GM18861 (cell line): Measurements from ENCODE around the gene CA12.
A peak's percentile ranks its signal among the peaks of the same experiment; 100 is the strongest.

Experiments used
- ATAC-seq: cut with Tn5 transposase; IDR thresholded peaks from one replicate; pipeline ENCODE4 v1.9.1; 2021; ENCODE audit not compliant: unreplicated experiment

CA12 gene

GRCh38 chr15:63360170-63360569, 21.5 kb downstream of the CA12 start:
- ATAC-seq, result no peak

- ATAC-seq, result no peak
These were observed 23.2 kb downstream of the CA12 start for GRCh38 chr15:63358241-63359029.

DNA sequence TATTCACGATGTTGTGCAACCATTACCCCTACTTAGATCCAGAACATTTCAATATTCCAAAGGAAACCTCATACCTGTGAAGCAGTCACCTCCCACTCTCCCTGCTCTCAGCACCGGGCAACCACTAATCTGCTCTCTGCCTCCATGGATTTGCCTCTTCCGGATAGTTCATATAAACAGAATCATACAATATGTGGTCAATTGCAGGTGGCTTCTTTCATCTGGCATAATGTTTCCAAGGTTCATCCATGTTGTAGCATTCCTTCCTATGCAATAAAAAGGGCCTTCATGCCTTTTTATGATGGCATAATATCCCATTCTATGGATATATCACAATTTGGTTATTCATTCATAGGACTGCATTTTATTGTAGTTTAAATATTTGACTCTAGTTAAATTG, 23.9 kb downstream of the CA12 start:
- no peak for ATAC-seq

DNA sequence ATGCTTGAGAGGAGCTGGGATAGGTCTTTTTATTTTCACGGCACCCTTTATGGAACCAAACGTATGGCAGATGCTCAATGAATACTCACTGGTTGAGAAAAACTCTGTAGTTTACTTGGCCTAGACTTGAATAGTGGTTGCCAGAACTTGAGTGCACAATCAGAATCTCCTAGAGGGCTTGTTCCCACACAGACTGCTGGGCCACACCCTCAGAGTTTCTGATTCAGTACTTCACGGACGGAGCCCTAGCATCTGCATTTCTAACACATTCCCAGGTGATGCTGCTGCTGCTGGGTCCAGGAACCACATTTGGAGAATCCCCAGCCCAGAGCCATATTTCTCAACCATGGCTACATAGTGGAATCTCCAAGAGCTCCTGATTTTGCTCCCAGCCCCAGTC, 24.6 kb downstream of the CA12 start:
- ATAC-seq, result no peak

DNA sequence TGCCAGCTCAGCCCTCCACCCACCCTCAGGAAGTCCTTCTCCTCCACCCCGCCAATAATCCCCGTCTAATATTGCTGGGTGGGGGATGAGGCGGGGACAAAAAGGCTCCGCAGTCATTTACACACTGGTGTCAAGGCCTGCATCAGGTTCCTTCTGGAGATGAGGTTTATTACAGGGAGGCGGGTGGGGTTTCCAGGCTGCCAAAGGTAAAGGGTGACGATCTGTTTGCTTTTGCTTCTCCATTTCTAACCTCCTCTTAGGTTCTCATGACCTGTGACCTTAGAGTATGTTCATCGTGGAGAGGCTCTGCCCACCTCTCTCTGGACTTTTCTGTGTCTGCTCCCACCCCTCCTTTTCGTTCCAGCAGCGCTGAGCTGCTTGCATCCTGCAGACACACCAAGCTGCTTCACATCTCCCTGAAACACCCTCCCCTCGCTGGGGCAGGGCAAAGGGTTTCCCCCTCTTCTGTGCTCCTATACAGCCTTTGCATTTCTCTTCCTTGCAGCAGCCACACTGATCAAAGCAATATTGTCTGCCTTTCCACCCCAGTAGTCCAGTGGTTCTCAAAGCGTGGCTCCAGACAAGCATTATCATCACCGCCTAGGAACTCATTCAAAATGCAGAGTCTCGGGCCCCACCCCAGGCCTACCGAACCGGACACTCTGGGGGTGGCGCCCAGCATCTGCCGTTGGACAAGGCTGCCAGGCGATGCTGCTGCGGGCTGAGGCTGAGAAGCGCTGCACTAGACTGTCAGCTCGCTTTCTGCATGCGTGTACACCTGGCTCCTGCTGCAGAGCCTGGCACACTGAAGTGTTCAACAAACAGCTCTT, 26.6 kb downstream of the CA12 start:
- no peak for ATAC-seq

DNA sequence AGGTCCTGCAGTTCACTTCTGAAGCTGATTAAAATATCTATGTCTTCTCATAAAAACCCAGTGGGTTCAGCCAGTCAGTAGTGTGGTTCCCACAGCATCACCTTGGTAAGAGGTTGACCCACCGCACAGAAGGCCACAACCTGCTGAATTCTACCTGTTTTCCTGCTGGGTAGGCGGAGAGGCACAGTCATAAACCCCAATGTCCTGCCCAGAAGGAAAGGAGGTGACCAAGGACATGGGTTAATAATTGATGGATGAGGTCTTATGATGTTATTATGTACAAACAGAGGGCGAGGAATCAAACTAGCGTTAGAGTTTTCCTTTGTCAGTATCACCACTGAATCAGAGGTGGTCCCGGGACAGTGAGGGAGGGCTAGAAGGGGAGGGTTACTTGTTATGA, 27.8 kb downstream of the CA12 start:
- ATAC-seq, result no peak

DNA sequence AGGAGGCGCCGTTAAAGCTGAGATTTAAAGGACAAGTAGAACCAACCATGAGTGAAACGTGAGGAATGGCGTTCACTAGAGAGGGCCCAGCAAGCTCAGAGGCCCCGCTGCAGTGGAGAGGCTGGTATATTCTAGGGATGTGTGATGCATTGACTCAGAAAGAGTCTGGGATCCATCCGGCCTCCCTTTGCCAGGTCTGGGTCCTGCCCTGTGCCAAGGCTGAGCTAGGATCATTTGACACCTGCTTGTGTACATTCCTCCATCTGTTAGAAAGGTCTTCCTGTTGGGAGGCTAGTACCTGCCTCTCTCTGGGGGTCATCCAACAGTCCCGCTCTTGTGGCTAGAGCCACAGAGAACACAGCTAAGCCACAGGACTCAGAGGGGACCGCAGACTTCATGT, 28.4 kb downstream of the CA12 start:
- ATAC-seq, result no peak

DNA sequence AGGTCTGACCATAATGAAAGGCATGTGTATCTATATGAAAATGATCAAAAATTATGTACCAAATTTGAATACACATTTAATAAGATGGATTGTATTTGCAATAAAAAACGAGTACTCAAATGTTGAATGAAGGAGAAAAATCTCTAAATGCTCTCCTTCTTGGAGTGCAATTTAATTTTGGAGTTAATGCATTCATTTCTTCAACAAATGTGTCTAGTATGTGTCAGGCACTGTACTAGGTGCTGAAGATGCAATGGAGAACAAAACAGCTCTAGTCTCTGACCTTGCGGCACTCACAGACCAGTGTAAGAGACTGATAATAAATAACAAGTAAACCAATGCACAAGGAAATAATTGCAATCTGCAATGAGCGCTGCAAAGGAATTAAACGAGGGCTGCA, 28.8 kb downstream of the CA12 start:
- no peak for ATAC-seq

GRCh38 chr15:63351170-63351569, 30.5 kb downstream of the CA12 start:
- no peak for ATAC-seq

DNA sequence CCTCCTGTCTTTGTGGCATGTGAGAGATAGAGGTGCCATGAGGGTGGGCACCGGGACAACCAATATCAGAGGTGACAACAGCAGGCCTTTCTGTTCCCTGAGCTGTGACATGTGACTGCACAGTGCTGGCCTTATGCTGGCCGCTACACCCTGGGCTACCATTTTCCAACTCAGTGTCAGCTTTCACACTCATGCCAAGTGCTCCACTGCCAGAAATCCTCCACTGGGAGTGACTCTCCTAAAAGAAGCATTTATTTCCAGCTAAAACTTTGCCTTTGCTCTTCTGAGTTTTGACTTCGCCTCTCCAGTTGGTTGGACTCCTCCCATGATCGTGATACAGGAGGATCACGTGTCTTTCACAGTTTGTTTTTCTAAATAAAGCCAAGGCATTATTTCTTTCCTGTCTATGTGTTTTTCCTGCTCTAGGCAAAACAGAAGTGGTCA, 31.4 kb downstream of the CA12 start:
- no peak for ATAC-seq

DNA sequence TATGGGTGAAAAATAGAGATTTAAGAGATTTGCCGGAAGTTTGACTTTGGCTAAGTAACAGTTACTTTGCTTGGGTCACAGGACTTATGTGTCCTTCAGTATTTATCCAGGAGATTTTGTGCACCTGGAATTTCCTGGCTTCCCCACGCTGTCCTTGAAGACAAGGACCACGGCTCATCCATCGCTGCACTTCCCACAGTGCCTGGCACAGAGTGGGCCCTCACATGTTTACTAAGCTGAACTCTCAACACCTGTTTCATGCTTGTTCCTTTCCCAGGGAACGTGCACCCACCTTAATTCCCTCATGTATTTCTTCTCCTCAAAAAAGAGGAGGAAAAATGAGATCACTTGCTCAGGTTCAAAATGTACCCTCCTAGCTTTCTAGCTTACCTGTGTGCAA, 32.0 kb downstream of the CA12 start:
- no peak for ATAC-seq

DNA sequence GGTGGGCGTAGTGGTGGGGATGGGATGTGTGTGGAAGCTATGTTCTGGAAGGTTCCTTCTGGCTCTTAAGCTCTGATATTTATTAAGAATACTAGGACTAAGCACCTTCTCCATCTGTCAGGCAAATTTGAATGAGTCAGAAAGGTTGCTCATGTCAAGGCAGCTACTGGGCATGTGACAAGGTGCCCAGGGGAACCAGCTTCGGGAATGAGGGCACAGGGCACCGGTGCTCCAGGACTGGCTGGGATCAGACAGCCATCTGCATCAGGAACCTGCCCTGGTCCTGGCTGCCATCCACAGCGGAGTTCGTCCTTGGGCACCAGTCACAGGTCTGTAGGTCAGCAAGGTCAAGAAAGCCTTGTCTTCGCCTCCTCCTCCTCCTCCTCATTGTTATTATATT, 32.5 kb downstream of the CA12 start:
- no peak for ATAC-seq

DNA sequence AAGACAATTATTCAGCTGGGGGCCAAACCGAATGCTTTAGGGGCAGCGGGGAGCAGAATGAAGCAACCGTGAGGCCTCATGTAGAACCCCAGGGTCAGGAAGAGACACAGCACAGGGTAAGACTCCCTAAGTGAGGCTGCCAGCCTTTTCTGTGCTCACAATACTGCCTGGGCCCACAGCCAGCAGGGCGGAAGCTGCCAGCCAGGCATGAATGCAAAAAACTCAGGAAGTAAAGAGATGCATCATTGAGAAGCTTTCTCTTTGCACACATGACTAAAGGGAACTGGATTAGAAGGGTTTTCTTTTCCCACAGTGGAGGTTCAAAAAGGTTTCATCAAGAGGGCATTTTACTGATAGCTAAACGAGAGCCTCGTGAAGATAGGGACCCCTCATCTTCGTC, 33.3 kb downstream of the CA12 start:
- no peak for ATAC-seq

DNA sequence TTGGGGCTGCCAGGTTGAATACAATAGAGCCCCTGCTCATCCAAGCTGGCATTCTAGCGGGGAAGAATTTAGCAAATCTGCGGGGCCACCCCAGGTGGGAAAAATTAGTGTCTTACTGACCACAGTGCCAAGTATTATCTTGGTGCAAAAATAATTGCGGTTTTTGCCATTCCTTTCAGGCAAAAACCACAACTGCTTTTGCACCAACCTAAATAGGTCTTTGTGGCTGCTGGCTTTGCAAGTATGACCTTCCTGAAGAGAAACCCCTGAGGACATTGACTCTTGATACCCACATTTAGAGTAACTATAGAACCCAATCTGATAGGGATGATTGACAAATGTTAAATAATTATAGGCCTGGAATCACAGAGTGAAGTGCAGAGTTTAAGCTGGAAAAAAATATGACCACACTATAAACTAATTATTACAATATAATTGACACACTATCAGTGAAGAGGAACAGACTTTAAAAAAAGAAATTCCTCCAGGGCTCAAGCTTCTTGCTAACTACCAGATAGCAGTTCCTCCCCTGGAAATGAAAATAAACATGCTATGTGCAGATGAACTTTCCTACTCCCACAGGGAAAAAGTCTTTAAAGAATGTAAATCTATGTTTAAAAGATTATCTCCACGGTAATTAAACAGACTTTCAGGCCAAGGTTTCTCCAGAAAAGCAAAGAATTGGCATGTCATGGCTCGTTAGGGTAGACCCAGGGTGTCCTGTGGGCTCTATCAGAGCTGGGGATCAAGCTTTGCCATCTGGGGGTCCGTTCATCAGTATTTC, 34.4 kb downstream of the CA12 start:
- ATAC-seq, result no peak

- no peak for ATAC-seq
These were observed 36.3 kb downstream of the CA12 start for GRCh38 chr15:63345391-63345752.

DNA sequence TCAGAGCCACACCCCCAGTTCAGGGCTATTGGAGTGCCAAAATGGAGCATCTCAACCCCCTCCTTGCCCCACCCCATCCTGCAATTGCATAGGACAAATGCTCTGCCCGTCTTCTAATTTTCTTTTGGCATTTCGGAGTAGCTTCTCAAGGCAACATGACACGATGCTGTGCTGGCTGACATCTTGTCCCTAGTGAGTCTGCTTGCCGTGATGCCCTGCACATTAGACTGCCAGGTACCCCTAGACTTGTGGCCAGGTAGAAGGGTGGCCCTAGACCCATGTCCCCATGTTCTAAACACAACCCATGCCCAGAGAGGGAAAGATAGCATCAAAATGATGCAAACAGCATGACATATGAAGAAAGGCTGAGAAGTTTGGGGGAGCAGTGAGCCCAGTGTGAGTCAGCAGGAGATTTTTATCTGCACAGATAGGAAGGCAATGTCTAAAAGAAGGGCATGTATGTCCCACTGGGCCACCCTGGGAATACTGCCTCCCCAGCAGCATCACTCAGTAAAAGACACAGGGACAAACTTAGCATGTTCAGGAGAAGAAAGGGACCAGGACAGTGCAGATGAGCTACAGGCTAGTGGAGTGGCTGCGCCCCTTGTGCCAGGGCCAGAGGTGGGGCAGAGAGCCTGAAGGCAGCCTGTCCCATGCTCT, 36.8 kb downstream of the CA12 start:
- ATAC-seq, result no peak

GRCh38 chr15:63342996-63343562, 38.6 kb downstream of the CA12 start:
- peak; percentile 62 for ATAC-seq

DNA sequence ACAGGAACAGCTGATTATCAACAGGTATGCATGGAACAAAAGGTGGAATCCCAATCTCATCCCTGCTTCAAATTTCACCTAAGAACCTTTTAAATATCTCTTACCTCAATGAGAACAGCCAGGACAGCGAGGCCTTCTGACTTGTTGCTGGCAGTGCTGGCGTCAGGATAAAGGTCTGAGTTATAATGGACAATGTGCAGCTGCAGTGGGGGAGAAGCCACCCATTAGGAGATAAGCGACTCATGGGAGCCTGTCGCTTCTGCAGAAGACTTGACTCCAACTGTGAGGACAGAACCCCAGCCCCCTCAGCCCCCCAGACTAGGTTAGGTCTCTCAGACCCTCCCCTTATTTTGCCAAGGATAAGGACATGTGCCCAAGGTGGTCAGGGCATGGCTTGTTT, 39.7 kb downstream of the CA12 start:
- no peak for ATAC-seq

DNA sequence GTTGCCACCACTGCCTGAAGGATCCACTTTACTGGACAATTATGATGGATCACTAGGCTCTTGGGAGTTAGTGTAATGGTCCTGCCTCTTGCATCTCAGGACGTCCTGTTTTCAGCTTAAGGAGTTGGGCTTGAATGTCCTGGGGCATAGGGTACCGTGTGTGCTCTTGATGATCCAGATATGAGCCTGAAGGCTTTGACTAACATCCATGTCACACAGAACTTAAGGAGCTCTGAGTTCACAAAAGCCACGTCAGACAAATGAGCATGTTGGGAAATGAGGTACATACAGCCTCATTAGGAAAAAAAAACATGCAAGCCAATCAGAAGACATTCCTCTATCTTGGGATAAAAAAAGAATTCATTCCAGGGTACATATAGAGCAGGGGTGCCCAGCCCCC, 40.8 kb downstream of the CA12 start:
- ATAC-seq, result no peak

DNA sequence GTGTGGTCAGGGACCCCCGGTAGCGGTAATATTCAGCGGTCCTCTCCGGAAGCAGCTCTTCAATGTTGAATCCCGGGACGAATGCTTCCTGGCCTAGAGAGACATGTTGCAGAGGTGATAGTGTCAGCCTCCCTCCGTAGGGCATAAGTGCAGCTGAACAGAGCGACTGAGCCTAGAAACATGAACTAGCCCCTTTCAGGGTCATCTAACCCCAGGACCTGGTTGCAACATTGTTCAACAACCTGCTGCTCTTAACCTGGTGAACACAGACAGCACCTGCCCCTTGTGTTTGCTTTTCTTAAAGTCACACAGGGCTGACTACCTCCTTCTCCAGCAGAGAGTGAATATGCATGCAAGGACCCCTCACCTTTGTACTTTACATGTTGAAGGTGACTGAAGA, 41.3 kb downstream of the CA12 start:
- ATAC-seq, result no peak

DNA sequence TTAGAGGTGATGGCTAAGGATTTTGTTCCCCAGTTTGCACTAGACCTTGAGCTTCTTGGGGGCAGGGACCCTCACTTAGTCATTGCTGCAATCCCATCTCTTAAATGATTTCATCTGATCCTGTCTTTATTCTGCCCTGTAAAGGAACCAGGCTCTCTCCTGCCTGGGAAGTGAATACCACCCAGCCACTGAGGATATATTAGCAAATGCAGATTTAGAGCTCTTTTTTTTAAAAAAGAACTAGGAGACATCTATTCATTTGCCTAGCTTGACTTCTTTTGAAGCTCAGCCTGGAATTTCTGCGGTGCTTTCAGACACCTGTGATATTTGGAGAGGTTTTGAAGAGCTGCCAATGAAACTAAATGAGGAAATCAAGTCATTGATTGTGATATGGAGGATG, 41.8 kb downstream of the CA12 start:
- ATAC-seq, result no peak
